Stimulated activated CD4-positive, alpha-beta T cell treated with anti-CD3 and anti-CD28 coated beads, TNF-alpha, amount 100 ng/mL, for 24 hours (primary cell): Measurements from ENCODE around the gene BACE2.
"Not testable (repeated sequence)": the region's sequence is repeated elsewhere in the genome, so short reads cannot be mapped to it uniquely, and the experiment has no call there.

Experiments
- DNase-seq, 3 experiments: peaks; one replicate each; pipeline ENCODE4 v3.0.0-alpha.2; 2020; ENCODE audit warnings: low read depth in 3 of 3

Gene BACE2

GRCh38 chr21:41277846-41278245 is 109.9 kb downstream of the BACE2 start:
- no peak for DNase-seq

- no peak for DNase-seq
These were observed 112.4 kb downstream of the BACE2 start for GRCh38 chr21:41280115-41280919.

GRCh38 chr21:41282412-41282811 is 114.5 kb downstream of the BACE2 start:
- no peak for DNase-seq

GRCh38 chr21:41283211-41283818 is 115.4 kb downstream of the BACE2 start:
- DNase-seq = peak in 2 of 3 experiments; percentile 6 to 28

GRCh38 chr21:41289431-41289830 is 121.5 kb downstream of the BACE2 start:
- DNase-seq = no peak

GRCh38 chr21:41290106-41290799 is 122.3 kb downstream of the BACE2 start:
- no peak for DNase-seq

GRCh38 chr21:41294548-41295231 is 126.7 kb downstream of the BACE2 start:
- no peak for DNase-seq

- DNase-seq = no peak
These were observed 127.8 kb downstream of the BACE2 start for GRCh38 chr21:41295721-41296254.

- DNase-seq = no peak
These were observed 135.0 kb downstream of the BACE2 start for GRCh38 chr21:41302976-41303375.

- DNase-seq = no peak
These were observed 136.2 kb downstream of the BACE2 start for GRCh38 chr21:41304068-41304720.

GRCh38 chr21:41307219-41307618 is 139.3 kb downstream of the BACE2 start:
- no peak for DNase-seq

- DNase-seq = not testable (repeated sequence)
These were observed 145.6 kb downstream of the BACE2 start for GRCh38 chr21:41313285-41314164.

GRCh38 chr21:41315726-41316125 is 147.8 kb downstream of the BACE2 start:
- no peak for DNase-seq

GRCh38 chr21:41316200-41317062 is 148.5 kb downstream of the BACE2 start, which contains the start of gene FAM3B:
Gene FAM3B, plus strand, starts transcription at chr21:41316801. Its CDS starts 79 bp downstream, at chr21:41316880.
- no peak for DNase-seq

- no peak for DNase-seq
These were observed 149.1 kb downstream of the BACE2 start for GRCh38 chr21:41317063-41317392.

- DNase-seq = no peak
These were observed 149.5 kb downstream of the BACE2 start for GRCh38 chr21:41317458-41317857.

GRCh38 chr21:41318218-41318617 is 150.3 kb downstream of the BACE2 start:
- no peak for DNase-seq

- DNase-seq = no peak
These were observed 151.3 kb downstream of the BACE2 start for GRCh38 chr21:41319273-41319672.

GRCh38 chr21:41321211-41321907 is 153.4 kb downstream of the BACE2 start:
- DNase-seq = peak in 1 of 3 experiments; percentile 7
